Right lobe of liver (tissue), 6 donors: Measurements from ENCODE around the gene DELE1. TPM values are rescaled to one million over a fixed set of nuclear protein-coding genes. Genes with fewer than 3 reads are reported as not detected.

Experiments used
- ATAC-seq, 4 donors: fragments of 200-7000 bp; cut with Tn5 transposase; one replicate each; pipeline ENCODE4 v1.9.1; 2020; ENCODE audit warnings: mild to moderate bottlenecking in 4 of 4, moderate library complexity in 4 of 4
- DNase-seq, 3 donors: peaks; one replicate each; pipeline ENCODE4 v3.0.0-alpha.2; 2020
- H3K27ac ChIP-seq, 3 donors: fragments of 200-600 bp; one replicate each; pipeline ENCODE4 v1.8.0; 2022
- H3K27me3 ChIP-seq, 2 donors: fragments of 200-600 bp; one replicate each; pipeline ENCODE4 v1.8.0; 2022
- H3K36me3 ChIP-seq, 4 donors: fragments of 200-600 bp; sonication (generic) in 1 of 4; one replicate each; pipeline versions ENCODE4 v1.5.1 to v1.8.0; 2017 to 2022; ENCODE audit warnings: control low read depth in 1 of 4
- H3K4me1 ChIP-seq, 4 donors: fragments of 200-600 bp; sonication (generic) in 1 of 4; one replicate each; pipeline versions ENCODE4 v1.5.1 to v1.8.0; 2017 to 2022; ENCODE audit warnings: control low read depth in 1 of 4
- H3K4me3 ChIP-seq, 3 donors: fragments of 200-600 bp; one replicate each; pipeline ENCODE4 v1.8.0; 2022
- H3K9me3 ChIP-seq, 4 donors: fragments of 200-600 bp; sonication (generic) in 1 of 4; one replicate each; pipeline versions ENCODE4 v1.5.1 to v1.8.0; 2017 to 2022; ENCODE audit warnings: control low read depth in 1 of 4
- CTCF ChIP-seq, 4 donors: fragments of 200-600 bp in 3 of 4; fragments of 450-650 bp in 1 of 4; IDR thresholded peaks; one replicate each; pipeline versions ENCODE4 v1.5.1 to v1.8.0; 2016 to 2022; ENCODE audit warnings: antibody characterized with exemption in 4 of 4, mild to moderate bottlenecking in 2 of 4
- POLR2A ChIP-seq: fragments of 450-650 bp; IDR thresholded peaks from one replicate; pipeline ENCODE4 v1.6.1; 2017; ENCODE audit warnings: antibody characterized with exemption, mild to moderate bottlenecking
- WGBS: methylation state at CpG from one replicate; pipeline ENCODE4 v1.1.6; 2018; ENCODE audit warnings: low coverage, low lambda C conversion rate; ENCODE audit not compliant: insufficient coverage; ENCODE audit errors: missing lambda C conversion rate; 5-methylcytosine and 5-hydroxymethylcytosine counted together
- intact Hi-C, 2 donors: fragments of 100-400 bp; cut with DNase I; formaldehyde crosslinking; loops; one replicate each; pipeline versions ENCODE4 v1.11.2 to v1.14.1; 2022
- total RNA-seq, 6 experiments: library from RNA; depleted of rRNA in 2 of 6; stranded (reverse); fragments of >200 nt in 2 of 6; fragmentation: NEBNext Ultra II Directional in 3 of 6; extraction: Animal tissue kit (Norgen Biotek cat#: 25700) in 3 of 6; gene quantifications; one replicate each; pipeline versions ENCODE4 v1.1.0 to v1.2.4, GENCODE V29; 2016 to 2023
- donor health status: DM: no; HTN: yes; CAD: no.
- donor health status: DM: no; HTN: no; CAD: no.
- donor health status: DM: no; HTN: no; CAD: no.
- donor health status: DM: no; HTN: yes; CAD: no.
- donor health status: DM: no; HTN: yes; CAD: no.

The DELE1 gene
- total RNA-seq, 6 experiments from 2014 or later: 39.4 to 57.9 (median 43.8) TPM

GRCh38 chr5:141875022-141875740 is 48.5 kb upstream of the DELE1 start:
- DNase-seq: peak in 1 of 3 donors; percentile 40
- no peak for TF ChIP-seq CTCF (IDR thresholded peaks at IDR 0.05)
- no peak for TF ChIP-seq POLR2A
- peak overlapping the region; percentile 44 to 75 (median 70) for H3K27ac ChIP-seq
- no peaks in the 10 kb centered on the region for H3K27me3 ChIP-seq
- H3K9me3 ChIP-seq: no peaks in the 10 kb centered on the region
- H3K4me3 ChIP-seq: peak overlapping the region; percentile 70 to 84 (median 80)
- no peaks in the 10 kb centered on the region for H3K36me3 ChIP-seq
- 20% methylated on average over 9 of the region's 9 CpGs for WGBS
- no peak for ATAC-seq
- intact Hi-C loops: no loop called here
- peaks cover 0 to 31% (median 3%) of the 10 kb centered on the region in 4 donors for H3K4me1 ChIP-seq

DNA sequence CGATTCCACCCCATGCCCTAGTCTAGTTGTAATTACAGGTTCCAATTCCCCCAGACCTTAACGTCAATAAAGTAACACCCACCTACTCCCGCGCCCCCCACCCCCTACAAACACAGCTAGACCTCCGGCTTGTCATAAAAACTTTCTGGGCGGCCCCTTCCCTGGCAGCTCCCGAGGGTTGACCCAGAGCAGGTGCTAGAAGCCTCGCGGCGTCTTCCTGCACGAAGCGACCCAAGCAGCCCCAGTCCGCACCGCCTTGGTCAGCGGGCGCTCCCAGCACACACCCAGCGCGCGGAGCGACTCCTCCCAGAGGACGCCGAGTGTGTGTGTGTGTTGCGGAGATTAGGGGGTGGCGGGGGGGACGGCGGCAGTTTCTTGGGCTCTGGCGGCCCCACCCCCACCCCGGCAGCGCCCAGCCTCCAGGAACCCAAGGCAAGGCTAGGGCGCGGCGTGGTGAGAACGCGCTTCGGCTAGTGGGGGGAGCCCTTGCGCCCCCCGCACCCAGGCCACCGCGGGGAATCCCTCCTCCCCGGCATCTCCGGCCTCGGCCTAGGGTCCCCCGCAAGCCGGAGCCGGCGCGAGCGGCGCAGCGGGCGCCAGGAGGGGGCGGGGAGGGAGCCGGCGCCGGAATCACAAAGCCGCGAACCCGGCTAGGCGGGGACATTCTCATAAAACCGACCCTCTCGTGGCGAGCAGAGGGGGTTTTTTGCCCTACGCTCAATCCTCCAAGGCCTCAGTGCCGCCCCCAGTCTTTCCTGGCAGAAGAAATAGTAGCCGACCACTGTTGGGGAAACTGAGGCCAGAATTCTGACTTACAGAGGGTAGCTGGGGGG is 47.7 kb upstream of the DELE1 start:
- peaks cover 0 to 23% (median 3%) of the 10 kb centered on the region in 4 donors for H3K4me1 ChIP-seq
- peak in 3 of 4 donors; percentile 1 to 6 (median 6) for ATAC-seq
- intact Hi-C loops: no loop called here

GRCh38 chr5:141876628-141877355 is 46.9 kb upstream of the DELE1 start:
- intact Hi-C loops: no loop called here
- H3K9me3 ChIP-seq: no peaks in the 10 kb centered on the region
- peak; percentile 16 to 30 (median 26) for ATAC-seq

More for the DNA sequence above, 47.7 kb upstream of the DELE1 start:
- H3K9me3 ChIP-seq: no peaks in the 10 kb centered on the region
- DNase-seq: peak in 2 of 3 donors; percentile 54 to 57
- H3K27me3 ChIP-seq: no peaks in the 10 kb centered on the region
- TF ChIP-seq POLR2A (peak; percentile 32), CTCF (IDR thresholded peaks at IDR 0.05) (no peak)
- 4% methylated on average over 11 of the region's 65 CpGs for WGBS
- peak overlapping the region; percentile 70 to 84 (median 80) for H3K4me3 ChIP-seq
- peak overlapping the region; percentile 19 to 70 (median 63) for H3K27ac ChIP-seq
- H3K36me3 ChIP-seq: no peaks in the 10 kb centered on the region

More at GRCh38 chr5:141876628-141877355, 46.9 kb upstream of the DELE1 start:
- DNase-seq: peak; percentile 57 to 79 (median 70)
- TF ChIP-seq POLR2A: peak; percentile 48
- no peak for TF ChIP-seq CTCF (IDR thresholded peaks at IDR 0.05)
- H3K36me3 ChIP-seq: no peaks in the 10 kb centered on the region
- 2% methylated on average over 23 of the region's 42 CpGs for WGBS
- peaks cover 0 to 21% (median 3%) of the 10 kb centered on the region in 4 donors for H3K4me1 ChIP-seq
- H3K4me3 ChIP-seq: peak overlapping the region; percentile 70 to 84 (median 80)
- peak overlapping the region; percentile 19 to 70 (median 63) for H3K27ac ChIP-seq
- H3K27me3 ChIP-seq: no peaks in the 10 kb centered on the region
